OCI-LY3 (cell line): Measurements from ENCODE around the gene BAMBI.

Source experiments
- EZH2phosphoT487 ChIP-seq: fragments of 200-600 bp; shearing (Covaris generic); IDR thresholded peaks from 2 replicates; pipeline ENCODE4 v1.6.1; 2018; ENCODE audit warnings: antibody characterized with exemption, mixed run types, low read depth
- TF ChIP-seq, protein P1 (sequence below): fragments of 200-600, 300-600 bp; sonication (generic); IDR thresholded peaks from 2 replicates; pipeline ENCODE4 v1.5.1; 2014; ENCODE audit warnings: antibody characterized with exemption, low read length, low read depth

DNA sequence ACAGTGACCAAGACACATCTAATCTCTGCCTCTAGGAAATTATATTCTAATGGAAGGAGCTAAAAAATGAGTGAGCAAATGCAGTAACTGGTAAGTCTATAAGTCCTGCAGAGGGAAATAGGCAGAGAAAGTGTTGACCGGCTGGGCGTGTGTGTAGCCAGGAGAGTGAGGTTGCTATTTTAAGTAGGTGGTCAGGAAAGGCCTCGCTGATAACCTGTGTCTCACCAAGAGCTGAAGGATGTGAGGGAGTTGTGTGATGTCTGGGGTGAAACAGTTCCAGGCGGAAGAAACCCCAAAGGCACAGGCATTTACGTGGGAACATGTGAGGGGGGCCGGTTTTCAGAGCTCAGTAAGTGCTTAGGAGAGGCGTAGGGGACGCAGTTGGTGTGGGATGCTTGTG is 54.8 kb downstream of the BAMBI start:
- TF ChIP-seq, protein P1, sequence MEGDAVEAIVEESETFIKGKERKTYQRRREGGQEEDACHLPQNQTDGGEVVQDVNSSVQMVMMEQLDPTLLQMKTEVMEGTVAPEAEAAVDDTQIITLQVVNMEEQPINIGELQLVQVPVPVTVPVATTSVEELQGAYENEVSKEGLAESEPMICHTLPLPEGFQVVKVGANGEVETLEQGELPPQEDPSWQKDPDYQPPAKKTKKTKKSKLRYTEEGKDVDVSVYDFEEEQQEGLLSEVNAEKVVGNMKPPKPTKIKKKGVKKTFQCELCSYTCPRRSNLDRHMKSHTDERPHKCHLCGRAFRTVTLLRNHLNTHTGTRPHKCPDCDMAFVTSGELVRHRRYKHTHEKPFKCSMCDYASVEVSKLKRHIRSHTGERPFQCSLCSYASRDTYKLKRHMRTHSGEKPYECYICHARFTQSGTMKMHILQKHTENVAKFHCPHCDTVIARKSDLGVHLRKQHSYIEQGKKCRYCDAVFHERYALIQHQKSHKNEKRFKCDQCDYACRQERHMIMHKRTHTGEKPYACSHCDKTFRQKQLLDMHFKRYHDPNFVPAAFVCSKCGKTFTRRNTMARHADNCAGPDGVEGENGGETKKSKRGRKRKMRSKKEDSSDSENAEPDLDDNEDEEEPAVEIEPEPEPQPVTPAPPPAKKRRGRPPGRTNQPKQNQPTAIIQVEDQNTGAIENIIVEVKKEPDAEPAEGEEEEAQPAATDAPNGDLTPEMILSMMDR = no peak
- TF ChIP-seq EZH2phosphoT487 = no peak
